H1 (cell line): ENCODE results near the gene PPP6R1. TPM values are rescaled to one million over a fixed set of nuclear protein-coding genes. Genes with fewer than 3 reads are reported as not detected.
A peak's percentile ranks its signal among the peaks of the same experiment; 100 is the strongest.

Experiments used
- CTCF ChIA-PET: fragments of 300-600 bp; sonication (Branson Sonifier 250); formaldehyde crosslinking; loops from one replicate; lab custom pipeline; 2021; ENCODE audit not compliant: partially characterized antibody; lab: Charles Lee
- POLR2A ChIA-PET: fragments of 300-600 bp; sonication (Branson Sonifier 250); formaldehyde crosslinking; loops from one replicate; lab custom pipeline; 2021; ENCODE audit warnings: inconsistent platforms; ENCODE audit not compliant: partially characterized antibody; lab: Charles Lee
- DNase-seq, 2 experiments: peaks; one replicate each; pipeline versions ENCODE4 v3.0.0 to v3.0.0-alpha.2; 2010 to 2022; ENCODE audit warnings: low spot score in 2 of 2, low read depth in 1 of 2, mixed read lengths in 1 of 2
- FAIRE-seq: peaks from 2 replicates; lab custom pipeline; 2011; peaks lifted over from hg19 to GRCh38; lab: Jason Lieb, UNC
- H2AFZ ChIP-seq: 2 replicates; pipeline ENCODE4 v1.8.1; 2012; ENCODE audit warnings: low read length, inconsistent platforms
- H2AK5ac ChIP-seq: 2 replicates; pipeline ENCODE4 v1.6.1; 2013; ENCODE audit warnings: low read depth, low read length
- H2BK120ac ChIP-seq: replicated peaks from 2 replicates; pipeline ENCODE3; 2013; ENCODE audit warnings: low read depth, low read length, inconsistent platforms
- H2BK12ac ChIP-seq: 2 replicates; pipeline ENCODE4 v1.6.1; 2013; ENCODE audit warnings: low read depth, low read length
- H2BK15ac ChIP-seq: 2 replicates; pipeline ENCODE4 v1.6.1; 2013; ENCODE audit warnings: low read length
- H2BK20ac ChIP-seq: 2 replicates; pipeline ENCODE4 v1.6.1; 2013; ENCODE audit warnings: low read length
- H2BK5ac ChIP-seq: 2 replicates; pipeline ENCODE4 v1.6.1; 2013; ENCODE audit warnings: low read depth, low read length
- H3K14ac ChIP-seq: 2 replicates; pipeline ENCODE4 v1.6.1; 2013; ENCODE audit warnings: inconsistent platforms; ENCODE audit not compliant: insufficient read length
- H3K18ac ChIP-seq: 2 replicates; pipeline ENCODE4 v1.6.1; 2013; ENCODE audit warnings: low read length; ENCODE audit errors: extremely low read depth
- H3K23ac ChIP-seq: 2 replicates; pipeline ENCODE4 v1.6.1; 2013; ENCODE audit warnings: inconsistent platforms; ENCODE audit not compliant: insufficient read length
- H3K23me2 ChIP-seq: 2 replicates; pipeline ENCODE4 v1.6.1; 2013; ENCODE audit warnings: low read depth, low read length
- H3K27ac ChIP-seq: 2 replicates; pipeline ENCODE4 v1.6.1; 2011; ENCODE audit warnings: low read depth, low read length, inconsistent platforms
- H3K27me3 ChIP-seq, 4 experiments: replicated peaks in 1 of 4; 1 replicate in 1 of 4; 2 replicates in 3 of 4; pipeline versions ENCODE4 v1.6.1 to v1.8.1; 2011 to 2013; ENCODE audit warnings: low read length in 3 of 4, mild to moderate bottlenecking in 3 of 4, inconsistent platforms in 2 of 4, mixed read lengths in 2 of 4, moderate library complexity in 1 of 4; ENCODE audit not compliant: control insufficient read depth in 3 of 4, insufficient read depth in 3 of 4; ENCODE audit errors: extremely low read depth in 1 of 4
- H3K36me3 ChIP-seq, 4 experiments: 2 replicates each; pipeline versions ENCODE4 v1.6.1 to v1.8.1; 2011 to 2013; ENCODE audit warnings: mild to moderate bottlenecking in 4 of 4, low read length in 3 of 4, moderate library complexity in 2 of 4, control low read depth in 1 of 4, inconsistent platforms in 1 of 4; ENCODE audit not compliant: insufficient read depth in 4 of 4, control insufficient read depth in 2 of 4
- H3K4ac ChIP-seq: replicated peaks from 2 replicates; pipeline ENCODE3; 2013; ENCODE audit warnings: low read length, low read depth, mixed read lengths, inconsistent platforms; ENCODE audit not compliant: insufficient read length
- H3K4me1 ChIP-seq, 4 experiments: replicated peaks in 1 of 4; 1 replicate in 1 of 4; 2 replicates in 3 of 4; pipeline versions ENCODE4 v1.6.1 to v1.8.1; 2011 to 2013; ENCODE audit warnings: low read length in 3 of 4, inconsistent platforms in 2 of 4, mixed read lengths in 1 of 4; ENCODE audit not compliant: insufficient read depth in 4 of 4, control insufficient read depth in 3 of 4
- H3K4me2 ChIP-seq, 2 experiments: 2 replicates each; pipeline versions ENCODE4 v1.6.1 to v1.8.1; 2011 to 2013; ENCODE audit warnings: low read depth in 2 of 2, low read length in 2 of 2, control low read depth in 1 of 2, inconsistent platforms in 1 of 2, mild to moderate bottlenecking in 1 of 2; ENCODE audit not compliant: insufficient read depth in 1 of 2
- H3K4me3 ChIP-seq, 4 experiments: fragments of 200-600, 300-600 bp in 1 of 4; sonication (generic), shearing (Covaris generic), sonication (Bioruptor Twin) in 1 of 4; 2 replicates each; pipeline versions ENCODE4 v1.5.1 to v1.8.1; 2011 to 2016; ENCODE audit warnings: low read length in 4 of 4, low read depth in 3 of 4, control low read depth in 2 of 4, inconsistent platforms in 2 of 4, mild to moderate bottlenecking in 2 of 4, mixed read lengths in 1 of 4, moderate library complexity in 1 of 4; ENCODE audit not compliant: insufficient read depth in 2 of 4; ENCODE audit errors: extremely low read depth in 1 of 4
- H3K56ac ChIP-seq: replicated peaks from 2 replicates; pipeline ENCODE3; 2013; ENCODE audit warnings: low read depth, mild to moderate bottlenecking, mixed read lengths, low read length, inconsistent platforms; ENCODE audit not compliant: insufficient read length
- H3K79me1 ChIP-seq: 2 replicates; pipeline ENCODE4 v1.6.1; 2013; ENCODE audit warnings: low read depth, low read length, control low read depth
- H3K79me2 ChIP-seq, 2 experiments: 2 replicates each; pipeline versions ENCODE4 v1.6.1 to v1.8.1; 2012 to 2013; ENCODE audit warnings: low read length in 2 of 2, mild to moderate bottlenecking in 2 of 2, inconsistent platforms in 1 of 2; ENCODE audit not compliant: insufficient read depth in 2 of 2, control insufficient read depth in 1 of 2
- H3K9ac ChIP-seq, 4 experiments: replicated peaks in 1 of 4; 1 replicate in 1 of 4; 2 replicates in 3 of 4; pipeline versions ENCODE4 v1.6.1 to v1.8.1; 2011 to 2013; ENCODE audit warnings: low read depth in 3 of 4, low read length in 3 of 4, control low read depth in 2 of 4, mild to moderate bottlenecking in 2 of 4, moderate library complexity in 2 of 4, inconsistent platforms in 1 of 4; ENCODE audit errors: extremely low read depth in 1 of 4
- H3K9me3 ChIP-seq, 2 experiments: 2 replicates each; pipeline versions ENCODE4 v1.6.1 to v1.8.1; 2012 to 2013; ENCODE audit warnings: mild to moderate bottlenecking in 2 of 2, moderate library complexity in 2 of 2, control low read depth in 1 of 2, inconsistent platforms in 1 of 2, low read depth in 1 of 2, low read length in 1 of 2, mixed read lengths in 1 of 2; ENCODE audit not compliant: insufficient read depth in 2 of 2
- H4K20me1 ChIP-seq, 2 experiments: replicated peaks in 1 of 2; 2 replicates each; pipeline versions ENCODE3 to v1.8.1; 2011 to 2013; ENCODE audit warnings: inconsistent platforms in 2 of 2, low read length in 2 of 2, mild to moderate bottlenecking in 1 of 2; ENCODE audit not compliant: insufficient read depth in 2 of 2, control insufficient read depth in 1 of 2
- H4K5ac ChIP-seq: 2 replicates; pipeline ENCODE4 v1.6.1; 2013; ENCODE audit warnings: low read length, low read depth, mixed read lengths, inconsistent platforms; ENCODE audit not compliant: insufficient read length
- H4K8ac ChIP-seq: 2 replicates; pipeline ENCODE4 v1.8.0; 2013; ENCODE audit warnings: mild to moderate bottlenecking, moderate library complexity, low read length, inconsistent platforms; ENCODE audit not compliant: insufficient read depth; ENCODE audit errors: extremely low read depth
- H4K91ac ChIP-seq: replicated peaks from 2 replicates; pipeline ENCODE3; 2013; ENCODE audit warnings: low read length, mixed read lengths, inconsistent platforms; ENCODE audit not compliant: insufficient read length
- ATF2 ChIP-seq: IDR thresholded peaks from 2 replicates; pipeline ENCODE4 v1.6.1; 2012; ENCODE audit warnings: low read length, inconsistent platforms
- CBX8 ChIP-seq: fragments of 300-800, 300-1000 bp; sonication (generic); IDR thresholded peaks from 2 replicates; pipeline ENCODE4 v1.7.1; 2016; ENCODE audit warnings: low read depth, low read length, borderline replicate concordance
- CTBP2 ChIP-seq: IDR thresholded peaks from 2 replicates; pipeline ENCODE4 v1.7.0; 2011; ENCODE audit warnings: borderline replicate concordance, mild to moderate bottlenecking, moderate library complexity, mixed read lengths, low read length; ENCODE audit not compliant: insufficient read depth, insufficient read length
- FOSL1 ChIP-seq: IDR thresholded peaks from 2 replicates; pipeline ENCODE4 v1.6.1; 2011; ENCODE audit warnings: mild to moderate bottlenecking, low read depth, low read length, moderate library complexity; ENCODE audit not compliant: insufficient read depth
- NANOG ChIP-seq: IDR thresholded peaks from 2 replicates; pipeline ENCODE4 v1.6.1; 2011; ENCODE audit warnings: low read length, low read depth, mild to moderate bottlenecking, inconsistent platforms; ENCODE audit not compliant: insufficient read depth, poor library complexity, severe bottlenecking
- POU5F1 ChIP-seq: IDR thresholded peaks from 2 replicates; pipeline ENCODE4 v1.6.1; 2011; ENCODE audit warnings: low read depth, mild to moderate bottlenecking, low read length, moderate library complexity
- RBBP5 ChIP-seq: IDR thresholded peaks from 2 replicates; pipeline ENCODE4 v1.7.1; 2012; ENCODE audit warnings: low read depth, mild to moderate bottlenecking, inconsistent platforms, low read length, moderate library complexity, borderline replicate concordance
- SAP30 ChIP-seq: fragments of 300-600 bp; sonication (generic); IDR thresholded peaks from 2 replicates; pipeline ENCODE4 v1.7.1; 2012; ENCODE audit warnings: low read length, moderate library complexity, mild to moderate bottlenecking, inconsistent platforms; ENCODE audit not compliant: insufficient read depth, insufficient replicate concordance
- SP2 ChIP-seq: IDR thresholded peaks from 2 replicates; pipeline ENCODE4 v1.6.1; 2012; ENCODE audit warnings: mild to moderate bottlenecking, low read length, inconsistent platforms
- SRF ChIP-seq: IDR thresholded peaks from 2 replicates; pipeline ENCODE4 v1.6.1; 2011; ENCODE audit warnings: mild to moderate bottlenecking, low read depth, low read length, moderate library complexity
- TAF1 ChIP-seq: IDR thresholded peaks from 2 replicates; pipeline ENCODE4 v1.6.1; 2011; ENCODE audit warnings: mild to moderate bottlenecking, low read depth, low read length
- WGBS, 2 experiments: shearing (Covaris generic) in 1 of 2; methylation state at CpG; one replicate each; pipeline versions ENCODE4 v1.1.6 to v1.1.7; 2013 to 2015; ENCODE audit warnings: low lambda C conversion rate in 2 of 2, mixed read lengths in 2 of 2, inconsistent platforms in 1 of 2, low coverage in 1 of 2, missing lambda C conversion rate in 1 of 2; ENCODE audit not compliant: insufficient replicate concordance in 2 of 2, insufficient coverage in 1 of 2, insufficient read length in 1 of 2; ENCODE audit errors: extremely low coverage in 1 of 2, missing lambda C conversion rate in 1 of 2; 5-methylcytosine and 5-hydroxymethylcytosine counted together
- polyA plus RNA-seq, 7 experiments: library from polyadenylated mRNA; depleted of rRNA in 3 of 7; stranded (reverse) in 5 of 7; unstranded in 2 of 7; fragments of >200 nt in 5 of 7; fragments of 200-250 nt in 2 of 7; gene quantifications; 1 replicate in 5 of 7; 2 replicates in 1 of 7; 4 replicates in 1 of 7; pipeline versions ENCODE4 v1.2.1 to v1.2.3, GENCODE V29; 2011 to 2013; ENCODE audit warnings: missing spikeins in 2 of 7, mixed read lengths in 2 of 7
- total RNA-seq: library from RNA; stranded (reverse); fragmentation: NEBNext Ultra II Directional; extraction: Animal tissue kit (Norgen Biotek cat#: 25700); gene quantifications from 2 replicates; pipeline ENCODE4 v1.2.1, GENCODE V29; 2021

The PPP6R1 gene
- total and polyA plus RNA-seq, 2 of the 8 experiments (the other 6 are each of a cell fraction or from before 2014, with no cell fraction given), result 36.4 to 74.4 TPM

GRCh38 chr19:55264531-55264930 lies 5.7 kb upstream of the PPP6R1 start:
- Histone ChIP-seq H3K79me1 (no peaks in the 10 kb centered on the region), H3K9me3 (peaks cover 0 to 3% of the 10 kb centered on the region in 2 experiments; a peak in 3 of 4 replicates), H4K5ac (no peak overlapping the region), H3K27ac (no peak overlapping the region), H2BK20ac (0 out of 2 replicates have a peak overlapping the region, but pooled peaks have one; percentile 48), H3K4me3 (no peak overlapping the region), H3K79me2 (peaks cover 0 to 6% of the 10 kb centered on the region in 2 experiments; a peak in 1 of 4 replicates), H3K14ac (no peak overlapping the region), H2BK120ac (no peak overlapping the region), H2BK5ac (no peak overlapping the region), H4K20me1 (peaks cover 0 to 4% of the 10 kb centered on the region in 2 experiments), H4K91ac (no peak overlapping the region), H3K4me1 (peaks cover 0 to 3% (median 2%) of the 10 kb centered on the region in 4 experiments; a peak in 2 of 7 replicates), H2AFZ (no peak overlapping the region), H3K36me3 (no peaks in the 10 kb centered on the region), H3K27me3 (no peaks in the 10 kb centered on the region), H3K4ac (no peak overlapping the region), H2BK15ac (no peak overlapping the region), H2AK5ac (no peak overlapping the region), H3K23ac (no peak overlapping the region), H3K56ac (no peak overlapping the region), H2BK12ac (no peak overlapping the region), H3K4me2 (no peak overlapping the region), H3K18ac (no peak overlapping the region), H3K23me2 (peaks cover 9% of the 10 kb centered on the region; the same call in 1 of the 2 replicates), H4K8ac (no peak overlapping the region), H3K9ac (no peak overlapping the region)
- FAIRE-seq (no peak), DNase-seq (no peak)
- ChIA-PET POLR2A (interaction anchor here (1.7 kb wide), 1 partner anchor 143 kb away, joined by 5 read pairs; the partner anchor contains the start of gene UBE2S), CTCF (interaction anchor here (1.2 to 1.4 kb wide), 2 partner anchors 13 to 99 kb away, joined by 4 to 6 read pairs; no protein-coding TSS in a partner anchor)
- WGBS, 2 experiments, result 97% methylated on average over 5 of the region's 5 CpGs; no CpG with 5 or more reads in 1 of the 2 experiments
- no peak for TF ChIP-seq CTBP2
- no peak for TF ChIP-seq NANOG
- TF ChIP-seq SP2, result no peak
- no peak for TF ChIP-seq SAP30
- TF ChIP-seq RBBP5, result no peak
- TF ChIP-seq SRF, result no peak
- TF ChIP-seq POU5F1, result no peak
- no peak for TF ChIP-seq TAF1
- no peak for TF ChIP-seq FOSL1
- TF ChIP-seq CBX8, result no peak
- TF ChIP-seq ATF2, result no peak
